Kidney epithelial cell (primary cell): Measurements from ENCODE around the gene RNF182. TPM values are rescaled to one million over a fixed set of nuclear protein-coding genes. Genes with fewer than 3 reads are reported as not detected.

Experiments
- DNase-seq: peaks from one replicate; pipeline ENCODE4 v3.0.0-alpha.2; 2010; ENCODE audit warnings: low read depth
- H3K27me3 ChIP-seq: 2 replicates; pipeline ENCODE4 v1.6.0; 2011; ENCODE audit warnings: low read length; ENCODE audit not compliant: control insufficient read depth, insufficient read depth
- H3K36me3 ChIP-seq: 2 replicates; pipeline ENCODE4 v1.5.1; 2011; ENCODE audit warnings: low read length; ENCODE audit not compliant: control insufficient read depth, insufficient read depth
- H3K4me3 ChIP-seq: 2 replicates; pipeline ENCODE4 v1.5.1; 2011; ENCODE audit warnings: low read depth, mild to moderate bottlenecking, control low read depth, low read length
- CTCF ChIP-seq: IDR thresholded peaks from 2 replicates; pipeline ENCODE4 v1.5.1; 2011; ENCODE audit warnings: mild to moderate bottlenecking, moderate library complexity, low read length, control low read depth, inconsistent platforms; ENCODE audit not compliant: insufficient read depth, poor library complexity, severe bottlenecking
- total RNA-seq: library from RNA; depleted of rRNA; stranded (reverse); fragments of >200 nt; gene quantifications from 2 replicates; pipeline ENCODE4 v1.2.3, GENCODE V29; 2015

Gene RNF182
- total RNA-seq, 1 donor from 2014 or later, result 7.6 TPM

GRCh38 chr6:13991393-13991792 lies 66.6 kb downstream of the RNF182 start:
- no peak for DNase-seq
- TF ChIP-seq CTCF, result no peak
- no peaks in the 10 kb centered on the region for H3K36me3 ChIP-seq
- no peak overlapping the region for H3K4me3 ChIP-seq
- H3K27me3 ChIP-seq, result no peaks in the 10 kb centered on the region

GRCh38 chr6:13992417-13993055 lies 67.8 kb downstream of the RNF182 start:
- peak; percentile 23 for DNase-seq

GRCh38 chr6:13993416-13993815 lies 68.7 kb downstream of the RNF182 start:
- Histone ChIP-seq H3K4me3 (no peak overlapping the region), H3K27me3 (no peaks in the 10 kb centered on the region), H3K36me3 (no peaks in the 10 kb centered on the region)
- TF ChIP-seq CTCF, result no peak
- no peak for DNase-seq

More at GRCh38 chr6:13992417-13993055, 67.8 kb downstream of the RNF182 start:
- no peak for TF ChIP-seq CTCF
- Histone ChIP-seq H3K36me3 (no peaks in the 10 kb centered on the region), H3K27me3 (no peaks in the 10 kb centered on the region), H3K4me3 (no peak overlapping the region)

- no peak for TF ChIP-seq CTCF
- no peaks in the 10 kb centered on the region for H3K36me3 ChIP-seq
- DNase-seq, result no peak
- no peaks in the 10 kb centered on the region for H3K27me3 ChIP-seq
- no peak overlapping the region for H3K4me3 ChIP-seq
Observed at GRCh38 chr6:13998356-13998755, 73.6 kb downstream of the RNF182 start.

GRCh38 chr6:14000901-14001300 lies 76.1 kb downstream of the RNF182 start:
- TF ChIP-seq CTCF, result no peak
- DNase-seq, result no peak
- H3K27me3 ChIP-seq, result no peaks in the 10 kb centered on the region
- H3K4me3 ChIP-seq, result no peak overlapping the region
- H3K36me3 ChIP-seq, result no peaks in the 10 kb centered on the region
